Breast epithelium (tissue), 3 donors: Measurements from ENCODE around the gene PPHLN1.

Experiments
- CTCF ChIP-seq, 3 donors: fragments of 450-650 bp; IDR thresholded peaks; one replicate each; pipeline ENCODE4 v1.5.1; 2016 to 2017; ENCODE audit warnings: antibody characterized with exemption in 3 of 3, mild to moderate bottlenecking in 3 of 3, moderate library complexity in 3 of 3
- POLR2AphosphoS5 ChIP-seq, 3 donors: sonication (generic); formaldehyde crosslinking; IDR thresholded peaks; one replicate each; pipeline ENCODE4 v1.6.1; 2017; ENCODE audit warnings: antibody characterized with exemption in 3 of 3

GRCh38 chr12:42463671-42464070, 137.7 kb downstream of the PPHLN1 start:
- TF ChIP-seq CTCF (IDR thresholded peaks at IDR 0.05), result no peak
- no peak for TF ChIP-seq POLR2AphosphoS5 (IDR thresholded peaks at IDR 0.05)
